GM12878 (cell line): Measurements from ENCODE around the gene ZBTB48. TPM values are rescaled to one million over a fixed set of nuclear protein-coding genes. Genes with fewer than 3 reads are reported as not detected.

Source experiments
- ATAC-seq: fragments of 200-7000 bp; cut with Tn5 transposase; 3 replicates; pipeline ENCODE4 v1.9.1; 2020; ENCODE audit warnings: mild to moderate bottlenecking, moderate library complexity
- BruUV-seq: library from RNA; stranded (reverse); fragments of 400-500 nt; replicated peaks from 2 replicates; lab custom pipeline; 2021; lab: Mats Ljungman, UMichigan
- CTCF ChIA-PET: fragments of 300-600 bp; sonication (Branson Sonifier 250); formaldehyde crosslinking; extraction: SDS; loops from one replicate; lab custom pipeline; 2021; ENCODE audit warnings: inconsistent platforms; lab: Yijun Ruan, JAX
- POLR2A ChIA-PET: fragments of 350-600 bp; formaldehyde crosslinking; extraction: SDS; loops from one replicate; lab custom pipeline; 2021; ENCODE audit warnings: inconsistent platforms; lab: Charles Lee
- RAD21 ChIA-PET: fragments of 300-600 bp; sonication (Branson Sonifier 250); formaldehyde crosslinking; loops from one replicate; lab custom pipeline; 2023; ENCODE audit warnings: antibody characterized with exemption; ENCODE audit not compliant: unreplicated experiment; lab: Charles Lee
- SMC1A ChIA-PET: fragments of 300-600 bp; sonication (Branson Sonifier 250); formaldehyde crosslinking; loops from one replicate; lab custom pipeline; 2023; ENCODE audit not compliant: unreplicated experiment, uncharacterized antibody; lab: Charles Lee
- DNase-seq: peaks from one replicate; pipeline ENCODE4 v3.0.0-alpha.2; 2011; ENCODE audit warnings: low read depth, low spot score
- FAIRE-seq: peaks from 3 replicates; lab custom pipeline; 2011; peaks lifted over from hg19 to GRCh38; lab: Jason Lieb, UNC
- H2AFZ ChIP-seq: 2 replicates; pipeline ENCODE4 v1.6.0; 2011; ENCODE audit warnings: low read depth, low read length, control low read depth; ENCODE audit not compliant: control insufficient read depth
- H3K27ac ChIP-seq: 2 replicates; pipeline ENCODE4 v1.5.1; 2011; ENCODE audit warnings: control low read depth; ENCODE audit not compliant: control insufficient read depth, insufficient read depth
- H3K27me3 ChIP-seq, 2 experiments: replicated peaks in 1 of 2; 2 replicates each; pipeline versions ENCODE4 v1.6.0 to v1.6.1; 2011; ENCODE audit warnings: low read length in 1 of 2; ENCODE audit not compliant: control insufficient read depth in 2 of 2, insufficient read depth in 2 of 2
- H3K36me3 ChIP-seq, 2 experiments: 2 replicates each; pipeline ENCODE4 v1.5.1; 2011; ENCODE audit warnings: low read length in 1 of 2; ENCODE audit not compliant: control insufficient read depth in 2 of 2, insufficient read depth in 2 of 2
- H3K4me1 ChIP-seq: 2 replicates; pipeline ENCODE4 v1.6.1; 2011; ENCODE audit warnings: mild to moderate bottlenecking, low read length, moderate library complexity, mixed read lengths; ENCODE audit not compliant: control insufficient read depth, insufficient read depth
- H3K4me2 ChIP-seq: 2 replicates; pipeline ENCODE4 v1.6.0; 2011; ENCODE audit warnings: control low read depth; ENCODE audit not compliant: control insufficient read depth, insufficient read depth
- H3K4me3 ChIP-seq: fragments of 200-600 bp; sonication (generic); 2 replicates; pipeline ENCODE4 v1.5.1; 2016
- H3K79me2 ChIP-seq: 2 replicates; pipeline ENCODE4 v1.6.0; 2011; ENCODE audit warnings: low read length; ENCODE audit not compliant: control insufficient read depth, insufficient read depth
- H3K9ac ChIP-seq: 2 replicates; pipeline ENCODE4 v1.8.0; 2011; ENCODE audit warnings: low read length, control low read depth, mixed read lengths; ENCODE audit not compliant: control insufficient read depth, insufficient read depth
- H3K9me3 ChIP-seq: replicated peaks from 3 replicates; pipeline ENCODE4 v1.5.1; 2011; ENCODE audit warnings: mild to moderate bottlenecking, low read length; ENCODE audit not compliant: control insufficient read depth, insufficient read depth
- H4K20me1 ChIP-seq: 2 replicates; pipeline ENCODE4 v1.6.0; 2011; ENCODE audit not compliant: control insufficient read depth, insufficient read depth
- BHLHE40 ChIP-seq, 2 experiments: fragments of 450-650 bp in 1 of 2; IDR thresholded peaks; 2 replicates each; pipeline ENCODE4 v1.6.1; 2011 to 2017; ENCODE audit warnings: low read depth in 2 of 2, borderline replicate concordance in 1 of 2, improper control_type of control experiment in 1 of 2, low read length in 1 of 2, mild to moderate bottlenecking in 1 of 2
- CEBPB ChIP-seq, 2 experiments: fragments of 150-350 bp in 1 of 2; IDR thresholded peaks; 2 replicates each; pipeline ENCODE4 v1.6.1; 2012 to 2014; ENCODE audit warnings: low read depth in 2 of 2, low read length in 2 of 2, borderline replicate concordance in 1 of 2, inconsistent platforms in 1 of 2
- GABPA ChIP-seq: IDR thresholded peaks from 2 replicates; pipeline ENCODE4 v1.6.1; 2014; ENCODE audit warnings: antibody characterized with exemption, low read depth, mild to moderate bottlenecking, inconsistent platforms
- JUNB ChIP-seq: IDR thresholded peaks from 2 replicates; pipeline ENCODE4 v1.6.1; 2016; ENCODE audit warnings: antibody characterized with exemption, mild to moderate bottlenecking
- KLF5 ChIP-seq: fragments of 450-650 bp; IDR thresholded peaks from 2 replicates; pipeline ENCODE4 v1.6.1; 2014; ENCODE audit warnings: mild to moderate bottlenecking; ENCODE audit not compliant: partially characterized antibody
- LARP7 ChIP-seq: fragments of 450-650 bp; IDR thresholded peaks from 2 replicates; pipeline ENCODE4 v1.6.1; 2017; ENCODE audit warnings: mild to moderate bottlenecking
- NFYA ChIP-seq: IDR thresholded peaks from 2 replicates; pipeline ENCODE4 v1.6.1; 2011; ENCODE audit warnings: low read depth, mild to moderate bottlenecking, low read length, improper control_type of control experiment, borderline replicate concordance
- PML ChIP-seq: IDR thresholded peaks from 2 replicates; pipeline ENCODE4 v1.6.1; 2012; ENCODE audit warnings: low read length, inconsistent platforms
- POLR2A ChIP-seq: IDR thresholded peaks from 2 replicates; pipeline ENCODE4 v1.6.1; 2011; ENCODE audit warnings: low read depth, mild to moderate bottlenecking, low read length
- POLR2AphosphoS5 ChIP-seq: IDR thresholded peaks from 2 replicates; pipeline ENCODE4 v1.6.1; 2011; ENCODE audit warnings: mild to moderate bottlenecking, low read length, inconsistent platforms
- RELA ChIP-seq: fragments of 450-650 bp; IDR thresholded peaks from 2 replicates; pipeline ENCODE4 v1.8.0; 2014; ENCODE audit warnings: borderline replicate concordance; ENCODE audit not compliant: partially characterized antibody
- WRNIP1 ChIP-seq: IDR thresholded peaks from 2 replicates; pipeline ENCODE4 v1.6.1; 2011; ENCODE audit warnings: low read depth, low read length, improper control_type of control experiment, borderline replicate concordance
- ZNF592 ChIP-seq: fragments of 450-650 bp; IDR thresholded peaks from 2 replicates; pipeline ENCODE4 v1.6.1; 2017; ENCODE audit warnings: mild to moderate bottlenecking, moderate library complexity
- ZZZ3 ChIP-seq: IDR thresholded peaks from 2 replicates; pipeline ENCODE4 v1.6.1; 2011; ENCODE audit warnings: low read depth; ENCODE audit not compliant: control insufficient read depth, insufficient read length
- WGBS: methylation state at CpG from one replicate; pipeline ENCODE4 v1.1.6; 2016; ENCODE audit warnings: low lambda C conversion rate; ENCODE audit not compliant: insufficient replicate concordance, insufficient coverage; ENCODE audit errors: missing lambda C conversion rate; 5-methylcytosine and 5-hydroxymethylcytosine counted together
- in situ Hi-C: fragments of 300-500 bp; cut with MboI; formaldehyde crosslinking; loops from 9 replicates; pipeline ENCODE4 v1.14.3; 2018; ENCODE audit warnings: mixed read lengths
- intact Hi-C: fragments of 100-400 bp; cut with micrococcal nuclease; formaldehyde crosslinking; loops from one replicate; pipeline ENCODE4 v1.14.2; 2022; ENCODE audit not compliant: unreplicated experiment
- polyA plus RNA-seq, 11 experiments: library from polyadenylated mRNA; depleted of rRNA in 4 of 11; unstranded in 6 of 11; stranded (reverse) in 5 of 11; fragments of >200 nt; fragmentation: Nextera tagmentation in 4 of 11; fragmentation: Illumina TruSeq in 1 of 11; extraction: Ambion mirVana in 4 of 11; extraction: Trizol in 1 of 11; gene quantifications; 1 replicate in 1 of 11; 2 replicates in 10 of 11; pipeline versions ENCODE4 v1.2.1 to v1.2.3, GENCODE V29; 2011 to 2016; ENCODE audit warnings: inconsistent platforms in 2 of 11, missing spikeins in 2 of 11, low read depth in 1 of 11
- total RNA-seq, 4 experiments: library from RNA; depleted of rRNA in 3 of 4; stranded (reverse); fragments of >200 nt in 3 of 4; fragmentation: Illumina TruSeq in 1 of 4; extraction: Trizol in 1 of 4; gene quantifications; 2 replicates each; pipeline versions ENCODE4 v1.2.1 to v1.2.3, GENCODE V29; 2013 to 2021

ZBTB48 gene
- total and polyA plus RNA-seq, 10 of the 15 experiments (the other 5 are each of a cell fraction or from before 2014, with no cell fraction given) = 1.00 to 25.3 (median 16.7) TPM

DNA sequence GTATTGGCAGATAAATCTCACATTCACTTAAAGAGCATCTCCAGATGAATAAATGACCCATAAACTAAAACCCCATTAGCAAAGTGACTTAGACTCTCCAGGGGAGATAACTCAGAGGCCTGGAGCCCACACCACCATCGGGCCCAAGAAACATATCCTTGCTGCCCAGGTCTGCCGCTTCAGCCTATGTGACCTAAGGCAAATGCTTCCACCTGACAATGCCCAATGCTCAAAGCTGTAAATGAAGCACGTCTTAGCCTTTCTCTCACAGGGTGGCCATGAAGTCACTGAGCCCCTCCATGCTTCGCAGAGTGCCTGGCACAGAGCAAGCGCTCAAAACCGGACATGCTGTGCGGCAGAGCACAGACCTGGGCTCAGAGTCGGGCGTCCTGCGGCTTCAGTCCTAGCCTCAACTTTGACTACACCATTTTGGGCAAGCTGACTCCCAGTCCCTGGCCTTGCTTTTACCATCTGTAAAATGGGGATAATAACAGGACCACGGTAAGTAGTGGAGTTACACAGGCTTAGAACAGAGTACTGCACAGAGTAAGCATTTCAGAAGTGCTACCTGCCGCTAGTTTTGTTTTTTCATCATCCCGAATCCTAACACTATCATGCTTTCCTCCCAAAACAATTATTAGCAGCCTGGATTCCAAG lies 49.2 kb upstream of the ZBTB48 start:
- no peaks in the 10 kb centered on the region for H3K27me3 ChIP-seq
- no peak overlapping the region for H3K4me2 ChIP-seq
- H4K20me1 ChIP-seq = no peaks in the 10 kb centered on the region
- in situ Hi-C loops = no loop called here
- no peak overlapping the region for H3K27ac ChIP-seq
- WGBS = 96% methylated on average over 13 of the region's 13 CpGs
- CTCF ChIA-PET = no interaction called here
- H3K79me2 ChIP-seq = no peaks in the 10 kb centered on the region
- SMC1A ChIA-PET = interaction anchor here (1.0 kb wide), 1 partner anchor 115 kb away, joined by 3 read pairs; no protein-coding TSS in a partner anchor
- RAD21 ChIA-PET = no interaction called here
- DNase-seq (no peak), FAIRE-seq (no peak), ATAC-seq (no peak)
- intact Hi-C loops = no loop called here
- no peak overlapping the region for H2AFZ ChIP-seq
- H3K4me1 ChIP-seq = no peaks in the 10 kb centered on the region
- no peaks in the 10 kb centered on the region for H3K9me3 ChIP-seq
- H3K4me3 ChIP-seq = no peak overlapping the region
- no peak overlapping the region for H3K9ac ChIP-seq
- TF ChIP-seq ZZZ3 = no peak
- TF ChIP-seq POLR2A = 0 out of 2 replicates have a peak, but pooled peaks have one; percentile 22
- no TSS peak for BruUV-seq
- peaks cover 29 to 36% of the 10 kb centered on the region in 2 experiments for H3K36me3 ChIP-seq
- POLR2A ChIA-PET = no interaction called here

- FAIRE-seq (no peak), ATAC-seq (no peak), DNase-seq (no peak)
- WGBS = 77% methylated on average over 5 of the region's 5 CpGs
- TSS peak; percentile 33 for BruUV-seq
- Histone ChIP-seq H3K79me2 (no peaks in the 10 kb centered on the region), H3K36me3 (peaks cover 23 to 25% of the 10 kb centered on the region in 2 experiments), H3K4me1 (no peaks in the 10 kb centered on the region), H3K9ac (no peak overlapping the region), H3K4me2 (no peak overlapping the region), H3K4me3 (no peak overlapping the region), H2AFZ (no peak overlapping the region), H3K9me3 (no peaks in the 10 kb centered on the region), H3K27ac (no peak overlapping the region), H4K20me1 (no peaks in the 10 kb centered on the region), H3K27me3 (no peaks in the 10 kb centered on the region)
- ChIA-PET CTCF (no interaction called here), RAD21 (interaction anchor here (0.6 kb wide), 1 partner anchor 100 kb away, joined by 4 read pairs; no protein-coding TSS in a partner anchor), POLR2A (no interaction called here), SMC1A (no interaction called here)
- in situ Hi-C loops = no loop called here
- intact Hi-C loops = no loop called here
- no peak for TF ChIP-seq NFYA
- no peak for TF ChIP-seq POLR2AphosphoS5
- no peak for TF ChIP-seq ZZZ3
- no peak for TF ChIP-seq BHLHE40 (IDR thresholded peaks at IDR 0.05; ENCODE audit: borderline replicate concordance in 1 of 2, low read depth in 2 of 2, low read length in 1 of 2)
- TF ChIP-seq ZNF592 = no peak
- TF ChIP-seq CEBPB (IDR thresholded peaks at IDR 0.05; ENCODE audit: borderline replicate concordance in 1 of 2, low read depth in 2 of 2, low read length in 2 of 2) = no peak
- no peak for TF ChIP-seq LARP7
- TF ChIP-seq JUNB = no peak
- TF ChIP-seq RELA = no peak
- TF ChIP-seq WRNIP1 = no peak
- no peak for TF ChIP-seq KLF5
- TF ChIP-seq GABPA = no peak
- no peak for TF ChIP-seq PML
These were observed 47.8 kb upstream of the ZBTB48 start for GRCh38 chr1:6531996-6532395.
